SK-N-SH treated with all-trans-retinoic acid at 6 μM for 48 hours (cell line): ENCODE results near the gene AP1G1.

ENCODE experiments used
- ATAC-seq: fragments of 200-7000 bp; cut with Tn5 transposase; 3 replicates; pipeline ENCODE4 v1.9.1; 2020; ENCODE audit warnings: mild to moderate bottlenecking, moderate library complexity
- ARNTL ChIP-seq: fragments of 450-650 bp; formaldehyde crosslinking; IDR thresholded peaks from 2 replicates; pipeline ENCODE4 v1.5.0; 2020; ENCODE audit warnings: low read depth, mild to moderate bottlenecking, moderate library complexity, borderline replicate concordance
- BACH2 ChIP-seq: fragments of 250-450 bp; sonication (Bioruptor Pico); IDR thresholded peaks from 2 replicates; pipeline ENCODE4 v1.9.0; 2021; ENCODE audit warnings: mild to moderate bottlenecking, borderline replicate concordance
- CSDC2 ChIP-seq: fragments of 250-450 bp; sonication (Bioruptor Pico); IDR thresholded peaks from 2 replicates; pipeline ENCODE4 v1.5.0; 2020; ENCODE audit warnings: mild to moderate bottlenecking, moderate library complexity
- ESRRG ChIP-seq: fragments of 250-450 bp; sonication (Bioruptor Pico); IDR thresholded peaks from 2 replicates; pipeline ENCODE4 v1.6.1; 2021; ENCODE audit warnings: mild to moderate bottlenecking
- GLIS3 ChIP-seq: fragments of 250-450 bp; sonication (Bioruptor Pico); IDR thresholded peaks from 2 replicates; pipeline ENCODE4 v1.5.0; 2020; ENCODE audit warnings: mild to moderate bottlenecking, moderate library complexity
- ISL1 ChIP-seq: fragments of 250-450 bp; sonication (Bioruptor Pico); IDR thresholded peaks from 2 replicates; pipeline ENCODE4 v2.1.2; 2022; ENCODE audit warnings: mild to moderate bottlenecking, moderate library complexity
- OSR1 ChIP-seq: fragments of 250-450 bp; sonication (Bioruptor Pico); IDR thresholded peaks from 2 replicates; pipeline ENCODE4 v1.8.0; 2022; ENCODE audit warnings: moderate library complexity, mild to moderate bottlenecking, inconsistent platforms
- PPARA ChIP-seq: fragments of 250-450 bp; sonication (Bioruptor Pico); IDR thresholded peaks from 2 replicates; pipeline ENCODE4 v1.5.0; 2020; ENCODE audit warnings: mild to moderate bottlenecking, borderline replicate concordance
- RARB ChIP-seq: fragments of 250-450 bp; sonication (Bioruptor Pico); IDR thresholded peaks from 2 replicates; pipeline ENCODE4 v1.8.0; 2021; ENCODE audit warnings: mild to moderate bottlenecking, moderate library complexity
- SNAI2 ChIP-seq: fragments of 250-450 bp; sonication (Bioruptor Pico); IDR thresholded peaks from 2 replicates; pipeline ENCODE4 v1.5.0; 2020; ENCODE audit warnings: mild to moderate bottlenecking, moderate library complexity
- TCF4 ChIP-seq: fragments of 250-450 bp; sonication (Bioruptor Pico); IDR thresholded peaks from 2 replicates; pipeline ENCODE4 v1.8.0; 2021; ENCODE audit warnings: mild to moderate bottlenecking, moderate library complexity, borderline replicate concordance
- TOX ChIP-seq: fragments of 250-450 bp; sonication (Bioruptor Pico); IDR thresholded peaks from 2 replicates; pipeline ENCODE4 v1.8.0; 2021; ENCODE audit warnings: mild to moderate bottlenecking, moderate library complexity, borderline replicate concordance
- ZFP3 ChIP-seq: fragments of 250-450 bp; sonication (Bioruptor Pico); IDR thresholded peaks from 2 replicates; pipeline ENCODE4 v1.5.0; 2020; ENCODE audit warnings: mild to moderate bottlenecking, moderate library complexity
- ZNF565 ChIP-seq: fragments of 450-650 bp; formaldehyde crosslinking; conservative IDR thresholded peaks from 2 replicates; pipeline ENCODE4 v1.5.0; 2020; ENCODE audit warnings: low read depth, mild to moderate bottlenecking, moderate library complexity
- ZNF70 ChIP-seq: fragments of 450-650 bp; formaldehyde crosslinking; IDR thresholded peaks from 2 replicates; pipeline ENCODE4 v1.5.0; 2020; ENCODE audit warnings: mild to moderate bottlenecking, moderate library complexity
- ZNF8 ChIP-seq: fragments of 450-650 bp; formaldehyde crosslinking; IDR thresholded peaks from 2 replicates; pipeline ENCODE4 v1.5.0; 2020; ENCODE audit warnings: mild to moderate bottlenecking, moderate library complexity
- TF ChIP-seq, protein P1 (sequence below): fragments of 250-450 bp; sonication (Bioruptor Pico); IDR thresholded peaks from 2 replicates; pipeline ENCODE4 v1.8.0; 2021; ENCODE audit warnings: low read depth, mild to moderate bottlenecking, moderate library complexity, borderline replicate concordance
- TF ChIP-seq, protein P2 (sequence below): fragments of 250-450 bp; sonication (Bioruptor Pico); IDR thresholded peaks from 2 replicates; pipeline ENCODE4 v1.8.0; 2020; ENCODE audit warnings: mild to moderate bottlenecking, moderate library complexity, borderline replicate concordance
- TF ChIP-seq, protein P3 (sequence below): fragments of 250-450 bp; sonication (Bioruptor Pico); IDR thresholded peaks from 2 replicates; pipeline ENCODE4 v1.5.0; 2020; ENCODE audit warnings: mild to moderate bottlenecking, moderate library complexity
- TF ChIP-seq, protein P4 (sequence below): fragments of 250-450 bp; sonication (Bioruptor Pico); IDR thresholded peaks from 2 replicates; pipeline ENCODE4 v1.5.1; 2021; ENCODE audit warnings: mild to moderate bottlenecking, moderate library complexity
- TF ChIP-seq, protein P5 (sequence below): fragments of 250-450 bp; sonication (Bioruptor Pico); IDR thresholded peaks from 2 replicates; pipeline ENCODE4 v1.5.1; 2020; ENCODE audit warnings: low read depth, mild to moderate bottlenecking, moderate library complexity

The AP1G1 gene

DNA sequence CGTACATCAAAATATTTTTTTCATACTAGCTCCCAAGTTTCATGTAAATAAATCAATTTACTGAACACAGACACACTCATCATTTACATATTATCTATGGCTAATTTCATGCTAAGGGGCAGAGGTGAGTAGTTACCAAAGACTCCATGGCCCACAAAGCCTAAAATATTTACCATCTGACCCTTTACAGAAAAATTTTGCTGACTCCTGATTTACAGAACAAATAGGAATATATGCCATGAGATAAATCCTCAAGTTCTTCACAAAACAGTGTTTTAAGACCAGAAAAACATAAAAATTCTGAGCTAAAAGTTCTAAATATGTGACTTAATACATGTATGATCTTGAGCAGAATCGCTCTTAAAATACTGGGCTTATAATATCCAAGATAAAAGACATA is 47.5 kb downstream of the AP1G1 start:
- no peak for ATAC-seq
- no peak for TF ChIP-seq RARB (CRISPR knock-in tag)
- no peak for TF ChIP-seq SNAI2 (CRISPR knock-in tag)
- TF ChIP-seq, protein P1, sequence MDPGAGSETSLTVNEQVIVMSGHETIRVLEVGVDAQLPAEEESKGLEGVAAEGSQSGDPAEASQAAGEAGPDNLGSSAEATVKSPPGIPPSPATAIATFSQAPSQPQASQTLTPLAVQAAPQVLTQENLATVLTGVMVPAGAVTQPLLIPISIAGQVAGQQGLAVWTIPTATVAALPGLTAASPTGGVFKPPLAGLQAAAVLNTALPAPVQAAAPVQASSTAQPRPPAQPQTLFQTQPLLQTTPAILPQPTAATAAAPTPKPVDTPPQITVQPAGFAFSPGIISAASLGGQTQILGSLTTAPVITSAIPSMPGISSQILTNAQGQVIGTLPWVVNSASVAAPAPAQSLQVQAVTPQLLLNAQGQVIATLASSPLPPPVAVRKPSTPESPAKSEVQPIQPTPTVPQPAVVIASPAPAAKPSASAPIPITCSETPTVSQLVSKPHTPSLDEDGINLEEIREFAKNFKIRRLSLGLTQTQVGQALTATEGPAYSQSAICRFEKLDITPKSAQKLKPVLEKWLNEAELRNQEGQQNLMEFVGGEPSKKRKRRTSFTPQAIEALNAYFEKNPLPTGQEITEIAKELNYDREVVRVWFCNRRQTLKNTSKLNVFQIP (CRISPR knock-in tag), result no peak
- TF ChIP-seq, protein P2, sequence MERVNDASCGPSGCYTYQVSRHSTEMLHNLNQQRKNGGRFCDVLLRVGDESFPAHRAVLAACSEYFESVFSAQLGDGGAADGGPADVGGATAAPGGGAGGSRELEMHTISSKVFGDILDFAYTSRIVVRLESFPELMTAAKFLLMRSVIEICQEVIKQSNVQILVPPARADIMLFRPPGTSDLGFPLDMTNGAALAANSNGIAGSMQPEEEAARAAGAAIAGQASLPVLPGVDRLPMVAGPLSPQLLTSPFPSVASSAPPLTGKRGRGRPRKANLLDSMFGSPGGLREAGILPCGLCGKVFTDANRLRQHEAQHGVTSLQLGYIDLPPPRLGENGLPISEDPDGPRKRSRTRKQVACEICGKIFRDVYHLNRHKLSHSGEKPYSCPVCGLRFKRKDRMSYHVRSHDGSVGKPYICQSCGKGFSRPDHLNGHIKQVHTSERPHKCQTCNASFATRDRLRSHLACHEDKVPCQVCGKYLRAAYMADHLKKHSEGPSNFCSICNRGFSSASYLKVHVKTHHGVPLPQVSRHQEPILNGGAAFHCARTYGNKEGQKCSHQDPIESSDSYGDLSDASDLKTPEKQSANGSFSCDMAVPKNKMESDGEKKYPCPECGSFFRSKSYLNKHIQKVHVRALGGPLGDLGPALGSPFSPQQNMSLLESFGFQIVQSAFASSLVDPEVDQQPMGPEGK (CRISPR knock-in tag), result no peak
- no peak for TF ChIP-seq BACH2 (CRISPR knock-in tag)
- TF ChIP-seq PPARA (CRISPR knock-in tag), result no peak
- no peak for TF ChIP-seq TCF4 (CRISPR knock-in tag)
- no peak for TF ChIP-seq ARNTL (CRISPR knock-in tag)
- TF ChIP-seq ISL1 (CRISPR knock-in tag), result no peak
- no peak for TF ChIP-seq TOX (CRISPR knock-in tag)
- TF ChIP-seq, protein P3, sequence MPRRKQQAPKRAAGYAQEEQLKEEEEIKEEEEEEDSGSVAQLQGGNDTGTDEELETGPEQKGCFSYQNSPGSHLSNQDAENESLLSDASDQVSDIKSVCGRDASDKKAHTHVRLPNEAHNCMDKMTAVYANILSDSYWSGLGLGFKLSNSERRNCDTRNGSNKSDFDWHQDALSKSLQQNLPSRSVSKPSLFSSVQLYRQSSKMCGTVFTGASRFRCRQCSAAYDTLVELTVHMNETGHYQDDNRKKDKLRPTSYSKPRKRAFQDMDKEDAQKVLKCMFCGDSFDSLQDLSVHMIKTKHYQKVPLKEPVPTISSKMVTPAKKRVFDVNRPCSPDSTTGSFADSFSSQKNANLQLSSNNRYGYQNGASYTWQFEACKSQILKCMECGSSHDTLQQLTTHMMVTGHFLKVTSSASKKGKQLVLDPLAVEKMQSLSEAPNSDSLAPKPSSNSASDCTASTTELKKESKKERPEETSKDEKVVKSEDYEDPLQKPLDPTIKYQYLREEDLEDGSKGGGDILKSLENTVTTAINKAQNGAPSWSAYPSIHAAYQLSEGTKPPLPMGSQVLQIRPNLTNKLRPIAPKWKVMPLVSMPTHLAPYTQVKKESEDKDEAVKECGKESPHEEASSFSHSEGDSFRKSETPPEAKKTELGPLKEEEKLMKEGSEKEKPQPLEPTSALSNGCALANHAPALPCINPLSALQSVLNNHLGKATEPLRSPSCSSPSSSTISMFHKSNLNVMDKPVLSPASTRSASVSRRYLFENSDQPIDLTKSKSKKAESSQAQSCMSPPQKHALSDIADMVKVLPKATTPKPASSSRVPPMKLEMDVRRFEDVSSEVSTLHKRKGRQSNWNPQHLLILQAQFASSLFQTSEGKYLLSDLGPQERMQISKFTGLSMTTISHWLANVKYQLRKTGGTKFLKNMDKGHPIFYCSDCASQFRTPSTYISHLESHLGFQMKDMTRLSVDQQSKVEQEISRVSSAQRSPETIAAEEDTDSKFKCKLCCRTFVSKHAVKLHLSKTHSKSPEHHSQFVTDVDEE (CRISPR knock-in tag), result no peak
- TF ChIP-seq, protein P4, sequence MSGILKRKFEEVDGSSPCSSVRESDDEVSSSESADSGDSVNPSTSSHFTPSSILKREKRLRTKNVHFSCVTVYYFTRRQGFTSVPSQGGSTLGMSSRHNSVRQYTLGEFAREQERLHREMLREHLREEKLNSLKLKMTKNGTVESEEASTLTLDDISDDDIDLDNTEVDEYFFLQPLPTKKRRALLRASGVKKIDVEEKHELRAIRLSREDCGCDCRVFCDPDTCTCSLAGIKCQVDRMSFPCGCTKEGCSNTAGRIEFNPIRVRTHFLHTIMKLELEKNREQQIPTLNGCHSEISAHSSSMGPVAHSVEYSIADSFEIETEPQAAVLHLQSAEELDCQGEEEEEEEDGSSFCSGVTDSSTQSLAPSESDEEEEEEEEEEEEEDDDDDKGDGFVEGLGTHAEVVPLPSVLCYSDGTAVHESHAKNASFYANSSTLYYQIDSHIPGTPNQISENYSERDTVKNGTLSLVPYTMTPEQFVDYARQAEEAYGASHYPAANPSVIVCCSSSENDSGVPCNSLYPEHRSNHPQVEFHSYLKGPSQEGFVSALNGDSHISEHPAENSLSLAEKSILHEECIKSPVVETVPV (CRISPR knock-in tag), result no peak
- TF ChIP-seq GLIS3, result no peak
- TF ChIP-seq, protein P5, sequence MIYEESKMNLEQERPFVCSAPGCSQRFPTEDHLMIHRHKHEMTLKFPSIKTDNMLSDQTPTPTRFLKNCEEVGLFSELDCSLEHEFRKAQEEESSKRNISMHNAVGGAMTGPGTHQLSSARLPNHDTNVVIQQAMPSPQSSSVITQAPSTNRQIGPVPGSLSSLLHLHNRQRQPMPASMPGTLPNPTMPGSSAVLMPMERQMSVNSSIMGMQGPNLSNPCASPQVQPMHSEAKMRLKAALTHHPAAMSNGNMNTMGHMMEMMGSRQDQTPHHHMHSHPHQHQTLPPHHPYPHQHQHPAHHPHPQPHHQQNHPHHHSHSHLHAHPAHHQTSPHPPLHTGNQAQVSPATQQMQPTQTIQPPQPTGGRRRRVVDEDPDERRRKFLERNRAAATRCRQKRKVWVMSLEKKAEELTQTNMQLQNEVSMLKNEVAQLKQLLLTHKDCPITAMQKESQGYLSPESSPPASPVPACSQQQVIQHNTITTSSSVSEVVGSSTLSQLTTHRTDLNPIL (CRISPR knock-in tag), result no peak
- no peak for TF ChIP-seq OSR1
- TF ChIP-seq ZNF70 (CRISPR knock-in tag), result no peak
- TF ChIP-seq ZNF8, result no peak
- TF ChIP-seq ZNF565 (CRISPR knock-in tag), result no peak

DNA sequence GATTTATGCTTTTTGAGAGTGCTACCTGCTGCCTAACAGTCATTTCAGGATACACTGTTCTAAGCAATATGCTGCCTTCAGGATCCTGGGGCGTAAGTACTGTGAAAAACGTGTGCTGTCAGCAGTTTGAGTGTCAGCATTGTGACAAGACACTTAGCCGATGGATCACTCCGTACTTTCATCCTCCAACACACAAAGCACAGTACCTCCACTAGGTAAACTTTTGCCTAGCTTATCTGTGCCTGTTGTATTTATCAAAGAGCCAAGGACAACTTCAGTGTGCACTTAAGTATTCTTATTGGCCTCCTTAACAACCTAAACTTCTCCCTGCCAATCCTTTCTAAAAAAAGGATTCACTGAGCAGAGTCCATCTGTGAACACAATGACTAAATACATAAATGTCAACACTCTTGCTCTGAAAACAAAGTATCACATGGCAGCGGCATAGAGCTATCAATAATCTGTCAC is 50.3 kb downstream of the AP1G1 start:
- no peak for ATAC-seq
- TF ChIP-seq TCF4 (CRISPR knock-in tag) (no peak), GLIS3 (no peak), SNAI2 (CRISPR knock-in tag) (no peak), RARB (CRISPR knock-in tag) (no peak), ESRRG (CRISPR knock-in tag) (no peak), TOX (CRISPR knock-in tag) (no peak), CSDC2 (no peak), ZNF70 (CRISPR knock-in tag) (no peak), ZFP3 (no peak), PPARA (CRISPR knock-in tag) (no peak)
- TF ChIP-seq, protein P3 (CRISPR knock-in tag), result no peak
- TF ChIP-seq, protein P2 (CRISPR knock-in tag), result no peak
- TF ChIP-seq, protein P5 (CRISPR knock-in tag), result no peak
- TF ChIP-seq, protein P1 (CRISPR knock-in tag), result no peak
